Chondrocyte (in vitro differentiated cells): Measurements from ENCODE around the gene BEND6. TPM values are rescaled to one million over a fixed set of nuclear protein-coding genes. Genes with fewer than 3 reads are reported as not detected.

Source experiments
- DNase-seq: peaks from one replicate; pipeline ENCODE4 v3.0.0; 2021; ENCODE audit warnings: mixed read lengths, low spot score
- H3K27ac Mint-ChIP-seq: one replicate; pipeline ENCODE4 v1.8.0; 2021; ENCODE audit warnings: mild to moderate bottlenecking, moderate library complexity, mixed read lengths; ENCODE audit not compliant: unreplicated experiment
- H3K27me3 Mint-ChIP-seq: 2 replicates; pipeline ENCODE4 v1.8.0; 2021; ENCODE audit warnings: low read depth, mixed read lengths
- H3K36me3 Mint-ChIP-seq: 2 replicates; pipeline ENCODE4 v1.8.0; 2021; ENCODE audit warnings: low read depth, mixed read lengths
- H3K4me1 Mint-ChIP-seq: 2 replicates; pipeline ENCODE4 v1.8.0; 2021; ENCODE audit warnings: low read depth, mild to moderate bottlenecking, mixed read lengths
- H3K4me3 Mint-ChIP-seq: one replicate; pipeline ENCODE4 v1.8.0; 2021; ENCODE audit warnings: mild to moderate bottlenecking, moderate library complexity, mixed read lengths; ENCODE audit not compliant: unreplicated experiment
- H3K9me3 Mint-ChIP-seq: 2 replicates; pipeline ENCODE4 v1.8.0; 2021; ENCODE audit warnings: low read depth, mixed read lengths
- total RNA-seq: library from RNA; stranded (reverse); gene quantifications from 3 replicates; pipeline ENCODE4 v1.2.1, GENCODE V29; 2021
- TF ChIP-seq, protein P1 (sequence below): fragments of 200-600 bp; sonication (generic); IDR thresholded peaks from 2 replicates; pipeline ENCODE4 v1.5.0; 2021; ENCODE audit warnings: antibody characterized with exemption, mild to moderate bottlenecking, moderate library complexity

The BEND6 gene
- total RNA-seq, 1 donor from 2014 or later, result 8.9 TPM

DNA sequence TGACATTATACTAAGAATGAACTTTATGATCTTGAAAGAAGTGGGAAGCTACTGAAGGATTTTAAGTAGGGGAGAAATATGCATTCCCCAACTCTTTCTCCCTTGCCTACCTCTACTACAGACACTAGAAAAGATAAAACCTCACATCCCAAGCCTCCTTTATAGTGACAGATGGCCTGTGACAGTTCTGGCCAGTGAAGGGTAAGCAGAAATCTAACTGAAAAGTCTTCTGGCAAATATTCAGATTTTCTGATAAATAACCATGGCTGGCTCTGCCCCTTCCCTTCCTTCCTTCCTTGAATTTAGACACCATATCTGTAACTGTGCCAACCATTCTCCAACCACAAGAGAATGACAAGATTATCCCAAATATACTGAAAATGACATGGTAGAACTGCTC lies 10.2 kb upstream of the BEND6 start:
- no peak for DNase-seq
- Mint-ChIP-seq H3K4me3 (no peak overlapping the region), H3K27ac (no peak overlapping the region), H3K36me3 (peaks cover 5% of the 10 kb centered on the region), H3K4me1 (no peaks in the 10 kb centered on the region), H3K27me3 (no peaks in the 10 kb centered on the region), H3K9me3 (peaks cover 15% of the 10 kb centered on the region)
- TF ChIP-seq, protein P1, sequence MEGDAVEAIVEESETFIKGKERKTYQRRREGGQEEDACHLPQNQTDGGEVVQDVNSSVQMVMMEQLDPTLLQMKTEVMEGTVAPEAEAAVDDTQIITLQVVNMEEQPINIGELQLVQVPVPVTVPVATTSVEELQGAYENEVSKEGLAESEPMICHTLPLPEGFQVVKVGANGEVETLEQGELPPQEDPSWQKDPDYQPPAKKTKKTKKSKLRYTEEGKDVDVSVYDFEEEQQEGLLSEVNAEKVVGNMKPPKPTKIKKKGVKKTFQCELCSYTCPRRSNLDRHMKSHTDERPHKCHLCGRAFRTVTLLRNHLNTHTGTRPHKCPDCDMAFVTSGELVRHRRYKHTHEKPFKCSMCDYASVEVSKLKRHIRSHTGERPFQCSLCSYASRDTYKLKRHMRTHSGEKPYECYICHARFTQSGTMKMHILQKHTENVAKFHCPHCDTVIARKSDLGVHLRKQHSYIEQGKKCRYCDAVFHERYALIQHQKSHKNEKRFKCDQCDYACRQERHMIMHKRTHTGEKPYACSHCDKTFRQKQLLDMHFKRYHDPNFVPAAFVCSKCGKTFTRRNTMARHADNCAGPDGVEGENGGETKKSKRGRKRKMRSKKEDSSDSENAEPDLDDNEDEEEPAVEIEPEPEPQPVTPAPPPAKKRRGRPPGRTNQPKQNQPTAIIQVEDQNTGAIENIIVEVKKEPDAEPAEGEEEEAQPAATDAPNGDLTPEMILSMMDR, result no peak

DNA sequence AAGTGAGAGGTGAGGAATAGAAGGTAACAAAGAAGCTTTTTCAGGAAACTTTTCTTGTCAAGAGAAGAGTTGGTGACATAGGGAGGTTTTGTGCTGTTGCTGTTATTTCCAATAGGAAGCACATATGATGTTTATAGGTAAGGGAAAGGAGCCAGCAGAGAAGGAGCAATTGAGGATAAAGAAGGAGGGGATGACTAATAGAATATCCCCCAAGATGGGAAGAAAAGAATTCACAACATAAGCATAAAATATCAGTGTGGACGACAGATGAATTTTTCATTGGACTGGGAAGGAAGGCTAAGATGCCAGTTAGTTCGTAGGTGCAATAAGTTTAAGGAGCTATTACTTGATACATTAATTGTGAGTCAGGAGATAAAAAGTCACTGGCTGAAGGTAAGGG lies 8.5 kb upstream of the BEND6 start:
- Mint-ChIP-seq H3K27me3 (no peaks in the 10 kb centered on the region), H3K27ac (no peak overlapping the region), H3K4me1 (peaks cover 4% of the 10 kb centered on the region), H3K9me3 (peaks cover 9% of the 10 kb centered on the region), H3K4me3 (no peak overlapping the region), H3K36me3 (peaks cover 3% of the 10 kb centered on the region)
- DNase-seq, result no peak
- TF ChIP-seq, protein P1, result no peak

DNA sequence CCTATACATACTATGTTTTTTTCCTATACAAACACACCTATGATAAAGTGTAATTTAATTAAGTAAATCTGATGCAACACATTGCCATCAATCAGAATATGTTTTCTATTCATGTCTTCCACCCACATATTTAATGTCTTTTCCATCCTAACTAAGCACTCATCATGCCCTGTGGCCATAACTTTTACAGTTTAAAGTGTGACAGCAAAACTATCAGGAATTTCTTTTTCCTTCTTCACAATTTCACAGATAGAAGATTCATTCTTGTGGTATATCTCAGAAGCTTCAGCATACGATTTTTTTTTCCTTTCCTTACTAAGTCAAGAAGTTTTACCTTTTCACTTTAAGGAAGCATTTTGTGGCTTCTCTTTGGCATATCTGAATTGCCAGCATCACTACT lies 7.0 kb upstream of the BEND6 start:
- Mint-ChIP-seq H3K36me3 (peaks cover 3% of the 10 kb centered on the region), H3K4me1 (peaks cover 15% of the 10 kb centered on the region), H3K27me3 (no peaks in the 10 kb centered on the region), H3K27ac (no peak overlapping the region), H3K9me3 (no peaks in the 10 kb centered on the region), H3K4me3 (no peak overlapping the region)
- TF ChIP-seq, protein P1, result no peak
- no peak for DNase-seq

DNA sequence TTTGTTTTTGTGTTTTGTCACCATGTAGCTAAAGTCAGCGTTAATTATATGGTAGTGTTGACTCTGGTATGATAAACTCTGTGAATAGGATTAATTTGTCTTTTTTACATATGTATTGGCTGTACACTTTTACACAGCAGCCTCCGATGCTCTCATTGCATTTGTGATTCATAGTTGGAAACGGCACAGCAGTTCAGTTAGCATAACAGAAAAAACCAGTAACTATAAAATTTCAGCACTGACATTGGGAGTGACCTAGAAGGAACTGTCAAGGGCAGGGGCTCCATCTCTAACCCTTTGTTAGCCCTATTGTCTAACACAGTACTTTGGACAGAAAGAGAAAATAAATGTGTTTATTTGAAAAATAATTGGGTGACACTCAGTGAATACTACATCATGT lies 5.6 kb upstream of the BEND6 start:
- TF ChIP-seq, protein P1, result no peak
- Mint-ChIP-seq H3K4me1 (peaks cover 25% of the 10 kb centered on the region), H3K36me3 (peaks cover 3% of the 10 kb centered on the region), H3K4me3 (no peak overlapping the region), H3K9me3 (no peaks in the 10 kb centered on the region), H3K27me3 (no peaks in the 10 kb centered on the region), H3K27ac (no peak overlapping the region)
- no peak for DNase-seq

DNA sequence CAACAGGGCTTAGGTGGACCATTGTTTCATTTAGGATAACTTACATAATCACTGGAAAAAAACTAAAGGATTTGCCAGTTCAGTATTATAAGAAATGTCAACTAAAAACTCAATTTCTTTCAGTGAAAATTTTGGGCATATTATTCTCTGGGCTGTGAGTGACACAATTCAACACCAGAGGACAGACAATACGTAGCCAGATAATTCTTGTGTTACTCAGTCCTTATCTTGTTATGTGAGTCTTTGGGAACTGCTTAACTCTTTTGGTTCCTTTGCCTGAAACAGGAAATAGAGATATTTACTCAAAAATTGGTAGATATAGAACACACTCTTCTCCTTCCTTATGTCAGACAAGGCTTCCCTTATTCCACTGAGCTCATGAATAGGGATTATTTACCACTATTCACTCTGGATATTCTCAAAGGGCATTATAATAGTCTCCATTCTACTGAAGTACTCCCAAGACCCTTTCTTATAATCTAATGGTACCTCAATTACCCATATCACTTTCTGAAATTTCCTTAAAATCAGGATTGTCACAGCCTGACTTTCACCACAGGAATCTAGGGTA lies 4.9 kb upstream of the BEND6 start:
- DNase-seq, result no peak
- TF ChIP-seq, protein P1, result no peak
- H3K9me3 Mint-ChIP-seq, result no peaks in the 10 kb centered on the region
- no peaks in the 10 kb centered on the region for H3K27me3 Mint-ChIP-seq
- peaks cover 3% of the 10 kb centered on the region for H3K36me3 Mint-ChIP-seq
- H3K4me1 Mint-ChIP-seq, result peaks cover 25% of the 10 kb centered on the region
- no peak overlapping the region for H3K27ac Mint-ChIP-seq
- no peak overlapping the region for H3K4me3 Mint-ChIP-seq
